Activated CD8-positive, alpha-beta T cell treated with anti-CD3 and anti-CD28 coated beads for 36 hours (primary cell): ENCODE data around the gene STING1. TPM values are rescaled to one million over a fixed set of nuclear protein-coding genes. Genes with fewer than 3 reads are reported as not detected.
"Not testable (repeated sequence)": the region's sequence is repeated elsewhere in the genome, so short reads cannot be mapped to it uniquely, and the experiment has no call there.

Experiments
- ATAC-seq: fragments of 200-7000 bp; cut with Tn5 transposase; one replicate; pipeline ENCODE4 v1.10.0; 2021; ENCODE audit warnings: mild to moderate bottlenecking, moderate library complexity
- CTCF ChIA-PET: fragments of 350-600 bp; sonication (Branson Sonifier 250); formaldehyde crosslinking; loops from one replicate; lab custom pipeline; 2021; ENCODE audit warnings: antibody characterized with exemption; lab: Charles Lee
- POLR2A ChIA-PET: fragments of 350-600 bp; sonication (Branson Sonifier 250); formaldehyde crosslinking; loops from one replicate; lab custom pipeline; 2021; ENCODE audit warnings: antibody characterized with exemption; lab: Charles Lee
- DNase-seq: peaks from one replicate; pipeline ENCODE4 v3.0.0-alpha.2; 2020
- H3K27ac Mint-ChIP-seq: one replicate; pipeline ENCODE4 v1.8.0; 2021; ENCODE audit warnings: mild to moderate bottlenecking, mixed read lengths
- H3K27me3 Mint-ChIP-seq: one replicate; pipeline ENCODE4 v1.8.0; 2021; ENCODE audit warnings: mixed read lengths
- H3K36me3 Mint-ChIP-seq: one replicate; pipeline ENCODE4 v1.8.0; 2021; ENCODE audit warnings: low read depth, mixed read lengths
- H3K4me1 Mint-ChIP-seq: one replicate; pipeline ENCODE4 v1.8.0; 2021; ENCODE audit warnings: low read depth, mixed read lengths
- H3K4me3 Mint-ChIP-seq: one replicate; pipeline ENCODE4 v1.8.0; 2021; ENCODE audit warnings: mild to moderate bottlenecking, moderate library complexity, mixed read lengths
- H3K9me3 Mint-ChIP-seq: one replicate; pipeline ENCODE4 v1.8.0; 2021; ENCODE audit warnings: mixed read lengths
- intact Hi-C: fragments of 100-400 bp; cut with micrococcal nuclease; formaldehyde crosslinking; loops from one replicate; pipeline ENCODE4 v1.10.0; 2022
- total RNA-seq, 2 experiments: library from RNA; stranded (reverse); gene quantifications; one replicate each; pipeline ENCODE4 v1.2.3, GENCODE V29; 2021
- TF ChIP-seq, protein P1 (sequence below): fragments of 200-600 bp; IDR thresholded peaks from one replicate; pipeline ENCODE4 v1.8.0; 2022; ENCODE audit warnings: antibody characterized with exemption, mild to moderate bottlenecking

STING1 gene
- total RNA-seq, 2 experiments from 2014 or later: 43.7 to 46.3 TPM

DNA sequence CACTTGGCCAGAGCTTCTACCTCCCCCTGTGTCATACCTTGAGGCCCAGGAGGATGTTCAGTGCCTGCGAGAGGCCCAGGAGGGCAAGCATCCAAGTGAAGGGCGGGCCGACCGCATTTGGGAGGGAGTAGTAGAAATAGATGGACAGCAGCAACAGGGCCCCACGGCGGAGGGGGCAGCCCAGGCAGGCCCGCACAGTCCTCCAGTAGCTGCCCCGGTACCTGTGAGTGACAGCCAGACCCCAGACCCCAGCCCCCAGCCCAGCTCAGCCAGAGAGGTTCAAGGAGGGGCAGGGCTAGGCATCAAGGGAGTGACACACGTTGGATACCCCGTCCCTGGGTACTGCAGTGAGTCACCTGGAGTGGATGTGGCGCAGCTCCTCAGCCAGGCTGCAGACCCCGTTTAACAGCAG is 1.4 kb downstream of the STING1 start:
- H3K36me3 Mint-ChIP-seq: peaks cover 12% of the 10 kb centered on the region
- peak overlapping the region; percentile 80 for H3K4me3 Mint-ChIP-seq
- ATAC-seq: no peak
- intact Hi-C loops: no loop called here
- H3K9me3 Mint-ChIP-seq: no peaks in the 10 kb centered on the region
- TF ChIP-seq, protein P1, sequence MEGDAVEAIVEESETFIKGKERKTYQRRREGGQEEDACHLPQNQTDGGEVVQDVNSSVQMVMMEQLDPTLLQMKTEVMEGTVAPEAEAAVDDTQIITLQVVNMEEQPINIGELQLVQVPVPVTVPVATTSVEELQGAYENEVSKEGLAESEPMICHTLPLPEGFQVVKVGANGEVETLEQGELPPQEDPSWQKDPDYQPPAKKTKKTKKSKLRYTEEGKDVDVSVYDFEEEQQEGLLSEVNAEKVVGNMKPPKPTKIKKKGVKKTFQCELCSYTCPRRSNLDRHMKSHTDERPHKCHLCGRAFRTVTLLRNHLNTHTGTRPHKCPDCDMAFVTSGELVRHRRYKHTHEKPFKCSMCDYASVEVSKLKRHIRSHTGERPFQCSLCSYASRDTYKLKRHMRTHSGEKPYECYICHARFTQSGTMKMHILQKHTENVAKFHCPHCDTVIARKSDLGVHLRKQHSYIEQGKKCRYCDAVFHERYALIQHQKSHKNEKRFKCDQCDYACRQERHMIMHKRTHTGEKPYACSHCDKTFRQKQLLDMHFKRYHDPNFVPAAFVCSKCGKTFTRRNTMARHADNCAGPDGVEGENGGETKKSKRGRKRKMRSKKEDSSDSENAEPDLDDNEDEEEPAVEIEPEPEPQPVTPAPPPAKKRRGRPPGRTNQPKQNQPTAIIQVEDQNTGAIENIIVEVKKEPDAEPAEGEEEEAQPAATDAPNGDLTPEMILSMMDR: no peak
- H3K4me1 Mint-ChIP-seq: peaks cover 35% of the 10 kb centered on the region
- no peaks in the 10 kb centered on the region for H3K27me3 Mint-ChIP-seq
- peak; percentile 22 for DNase-seq
- POLR2A ChIA-PET: interaction anchor here (1.1 to 3.8 kb wide), 7 partner anchors 11 to 42 kb away, joined by 3 to 21 read pairs (median 8); partner anchors contain the start of gene SMIM33
- CTCF ChIA-PET: interaction anchor here (1.1 to 4.6 kb wide), 9 partner anchors 12 to 61 kb away, joined by 4 to 31 read pairs (median 6); partner anchors contain the start of gene DNAJC18
- peak overlapping the region; percentile 91 for H3K27ac Mint-ChIP-seq

DNA sequence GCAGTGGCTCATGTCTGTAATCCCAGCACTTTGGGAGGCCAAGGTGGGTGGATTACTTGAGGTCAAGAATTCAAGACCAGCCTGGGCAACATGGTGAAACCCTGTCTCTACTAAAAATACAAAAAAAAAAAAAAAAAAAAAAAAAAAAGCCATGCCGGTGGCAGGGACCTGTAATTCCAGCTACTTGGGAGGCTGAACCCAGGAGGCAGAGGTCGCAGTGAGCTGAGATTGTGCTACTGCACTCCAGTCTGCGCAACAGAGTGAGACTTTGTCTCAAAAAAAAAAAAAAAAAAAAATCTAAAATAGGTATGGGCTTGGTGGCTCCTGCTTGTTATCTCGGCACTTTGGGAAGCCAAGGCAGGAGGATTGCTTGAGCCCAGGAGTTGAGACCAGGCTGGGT is 2.8 kb downstream of the STING1 start:
- ChIA-PET CTCF (interaction anchor here (0.8 to 4.6 kb wide), 4 partner anchors 9 to 77 kb away, joined by 3 to 31 read pairs (median 3); partner anchors contain the start of gene SMIM33), POLR2A (interaction anchor here (0.8 to 3.8 kb wide), 2 partner anchors 9 to 32 kb away, joined by 3 to 21 read pairs; partner anchors contain the start of gene SMIM33)
- Mint-ChIP-seq H3K36me3 (peaks cover 23% of the 10 kb centered on the region), H3K4me1 (peaks cover 48% of the 10 kb centered on the region)
- H3K27me3 Mint-ChIP-seq, intact Hi-C loops, H3K4me3 Mint-ChIP-seq, ATAC-seq, H3K9me3 Mint-ChIP-seq, H3K27ac Mint-ChIP-seq, DNase-seq: not testable (repeated sequence)

DNA sequence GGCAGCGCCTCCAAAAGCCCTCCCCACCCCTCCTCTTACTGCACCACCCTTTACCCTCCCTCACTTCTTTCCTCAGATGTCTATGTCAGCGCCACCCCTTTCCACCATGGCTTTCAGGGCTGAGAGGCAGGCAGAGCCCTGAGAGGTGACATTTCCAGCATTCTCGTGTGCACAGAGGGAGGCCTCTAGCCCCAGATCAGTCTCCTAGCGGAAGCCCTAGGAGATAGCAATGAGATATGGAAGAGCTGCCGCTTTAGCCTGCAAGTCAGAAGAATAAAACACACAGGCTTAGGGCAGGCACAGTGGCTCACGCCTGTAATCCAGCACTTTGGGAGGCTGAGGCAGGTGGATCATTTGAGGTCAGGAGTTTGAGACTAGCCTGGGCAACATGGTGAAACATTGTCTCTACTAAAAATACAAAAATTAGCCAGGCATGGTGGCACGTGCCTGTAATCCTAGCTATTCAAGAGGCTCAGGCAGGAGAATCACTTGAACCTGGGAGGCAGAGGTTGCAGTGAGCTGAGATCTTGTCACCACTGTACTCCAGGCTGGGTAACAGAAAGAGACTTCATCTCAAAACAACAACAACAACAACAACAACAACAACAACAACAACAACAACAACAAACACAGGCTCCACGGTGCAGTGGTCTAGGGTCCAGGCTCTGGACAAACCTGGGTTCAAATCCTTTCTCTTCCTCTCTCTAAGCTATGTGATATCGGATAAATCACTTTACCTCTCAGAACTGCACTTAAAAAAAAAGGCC is 3.7 kb downstream of the STING1 start:
- intact Hi-C loops, H3K27ac Mint-ChIP-seq, H3K27me3 Mint-ChIP-seq, ATAC-seq, H3K9me3 Mint-ChIP-seq, H3K4me3 Mint-ChIP-seq, DNase-seq: not testable (repeated sequence)
- ChIA-PET POLR2A (interaction anchor here (0.6 to 1.0 kb wide), 3 partner anchors 31 to 57 kb away, joined by 3 read pairs; no protein-coding TSS in a partner anchor), CTCF (interaction anchor here (0.8 to 4.6 kb wide), 6 partner anchors 8 to 76 kb away, joined by 3 to 31 read pairs (median 3); partner anchors contain the start of gene SMIM33)
- H3K4me1 Mint-ChIP-seq: peaks cover 52% of the 10 kb centered on the region
- peaks cover 23% of the 10 kb centered on the region for H3K36me3 Mint-ChIP-seq

DNA sequence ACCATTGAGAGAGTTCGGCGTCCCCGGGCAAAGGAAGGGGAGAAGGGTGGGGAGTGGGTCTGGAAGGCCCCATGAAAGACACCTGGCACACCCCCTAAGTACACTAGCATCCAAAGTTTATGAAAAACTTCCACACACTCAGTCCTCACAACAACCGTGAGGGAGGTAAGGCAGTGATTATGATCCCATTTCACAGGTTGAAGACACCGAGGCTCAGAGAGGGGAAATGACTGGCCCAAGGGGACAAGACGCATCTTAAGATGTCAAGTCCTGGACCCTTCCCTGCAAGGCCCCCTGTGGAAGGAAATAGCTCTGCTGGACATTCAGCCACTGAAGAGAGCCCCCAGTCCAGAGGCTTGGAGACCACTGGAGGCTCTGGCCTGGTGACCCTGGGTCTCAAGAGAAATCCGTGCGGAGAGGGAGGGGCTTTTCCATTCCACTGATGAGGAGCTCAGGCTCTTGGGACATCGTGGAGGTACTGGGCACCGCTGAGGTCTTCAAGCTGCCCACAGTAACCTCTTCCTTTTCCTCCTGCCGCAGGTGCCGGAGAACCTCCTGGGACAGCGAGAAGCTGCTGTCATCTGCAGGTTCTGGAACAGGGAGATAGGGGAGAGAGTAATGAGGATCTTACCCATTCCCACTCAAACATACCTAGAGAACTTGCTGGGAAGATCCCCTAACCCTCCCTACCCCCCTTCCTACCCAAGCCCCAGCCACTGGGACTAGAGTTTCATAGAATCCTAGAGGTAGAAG is 6.5 kb downstream of the STING1 start:
- peaks cover 23% of the 10 kb centered on the region for H3K36me3 Mint-ChIP-seq

DNA sequence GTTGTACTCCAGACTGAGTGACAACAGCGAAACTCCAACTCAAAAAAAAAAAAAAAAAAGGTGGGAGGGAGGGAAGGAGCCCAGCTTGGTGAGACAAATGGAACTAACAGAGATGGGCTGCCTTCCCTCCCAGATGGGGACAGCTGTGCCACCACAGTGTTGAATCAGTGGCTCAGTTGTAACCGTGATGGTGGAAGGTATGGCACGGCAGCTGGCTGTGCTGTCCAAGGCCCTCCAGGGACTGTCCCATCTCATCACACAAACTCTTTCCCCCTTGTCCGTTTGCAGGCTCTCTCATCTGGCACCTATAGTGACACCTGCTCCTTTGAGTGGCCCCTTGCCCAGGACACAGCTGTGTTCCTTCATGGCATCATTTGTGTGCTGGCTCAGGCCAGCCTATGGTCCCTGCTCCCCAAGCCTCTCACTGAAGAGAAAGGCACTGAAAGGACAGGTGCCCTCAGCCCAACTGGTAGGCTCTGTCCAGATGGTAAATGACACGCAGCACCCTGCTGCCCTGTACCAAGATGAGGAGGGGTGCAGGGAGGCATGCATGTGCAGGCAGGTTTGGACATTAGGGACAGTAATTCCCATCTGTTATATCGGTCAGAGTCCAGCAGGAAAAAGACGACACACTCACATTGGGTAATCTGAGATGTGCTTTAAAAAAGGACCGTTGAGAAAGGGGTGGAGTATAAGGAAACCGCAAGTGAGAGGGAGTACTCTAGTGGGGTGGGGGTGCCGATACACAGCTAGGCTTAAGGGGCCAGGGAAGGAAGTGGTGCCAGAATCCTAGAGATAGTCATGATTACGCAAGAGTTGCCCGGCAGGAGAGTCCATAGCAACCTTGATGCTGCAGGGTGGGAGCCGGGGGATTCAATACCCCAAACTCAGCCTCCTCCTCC is 7.4 kb downstream of the STING1 start:
- H3K4me3 Mint-ChIP-seq: no peak overlapping the region

More for the DNA sequence above, 6.5 kb downstream of the STING1 start:
- Mint-ChIP-seq H3K4me3 (no peak overlapping the region), H3K27me3 (no peaks in the 10 kb centered on the region), H3K27ac (peak overlapping the region; percentile 64), H3K9me3 (no peaks in the 10 kb centered on the region), H3K4me1 (peaks cover 62% of the 10 kb centered on the region)
- DNase-seq (no peak), ATAC-seq (no peak)
- TF ChIP-seq, protein P1: no peak
- intact Hi-C loops: no loop called here
- ChIA-PET CTCF (interaction anchor here (0.6 to 1.3 kb wide), 3 partner anchors 18 to 54 kb away, joined by 3 read pairs; no protein-coding TSS in a partner anchor), POLR2A (interaction anchor here (1.1 to 1.7 kb wide), 3 partner anchors 31 to 67 kb away, joined by 3 to 4 read pairs (median 3); no protein-coding TSS in a partner anchor)

More for the DNA sequence above, 7.4 kb downstream of the STING1 start:
- DNase-seq (peak; percentile 24), ATAC-seq (no peak)
- Mint-ChIP-seq H3K27ac (peak overlapping the region; percentile 64), H3K36me3 (peaks cover 17% of the 10 kb centered on the region), H3K9me3 (no peaks in the 10 kb centered on the region), H3K27me3 (no peaks in the 10 kb centered on the region), H3K4me1 (peaks cover 62% of the 10 kb centered on the region)
- TF ChIP-seq, protein P1: no peak
- POLR2A ChIA-PET: interaction anchor here (0.6 to 2.5 kb wide), 7 partner anchors 7 to 54 kb away, joined by 3 to 8 read pairs (median 4); partner anchors contain the start of gene STING1
- intact Hi-C loops: no loop called here
- CTCF ChIA-PET: interaction anchor here (1.3 kb wide), 1 partner anchor 53 kb away, joined by 3 read pairs; no protein-coding TSS in a partner anchor
